GM06990 (cell line): ENCODE measurements around the gene ATP2C2.
"Not testable (repeated sequence)": the region's sequence is repeated elsewhere in the genome, so short reads cannot be mapped to it uniquely, and the experiment has no call there.

Source experiments
- DNase-seq: peaks from one replicate; pipeline ENCODE4 v3.0.0-alpha.2; 2011; ENCODE audit not compliant: insufficient read length; ENCODE audit errors: extremely low read depth
- H3K27me3 ChIP-seq: replicated peaks from 2 replicates; pipeline ENCODE4 v1.6.0; 2011; ENCODE audit warnings: low read length; ENCODE audit not compliant: control insufficient read depth, insufficient read depth
- H3K36me3 ChIP-seq: 2 replicates; pipeline ENCODE4 v1.5.1; 2011; ENCODE audit warnings: low read length; ENCODE audit not compliant: control insufficient read depth, insufficient read depth
- H3K4me3 ChIP-seq: replicated peaks from 2 replicates; pipeline ENCODE4 v1.5.1; 2011; ENCODE audit warnings: low read depth, mild to moderate bottlenecking, control low read depth, low read length
- CTCF ChIP-seq: IDR thresholded peaks from 2 replicates; pipeline ENCODE4 v1.5.1; 2011; ENCODE audit warnings: low read length, control low read depth, mild to moderate bottlenecking, inconsistent platforms; ENCODE audit not compliant: insufficient read depth, poor library complexity, severe bottlenecking

Gene ATP2C2

GRCh38 chr16:84416407-84417321 is 48.3 kb downstream of the ATP2C2 start:
- no peak for TF ChIP-seq CTCF
- Histone ChIP-seq H3K27me3 (no peaks in the 10 kb centered on the region; the same call in 1 of the 2 replicates), H3K4me3 (no peak overlapping the region), H3K36me3 (no peaks in the 10 kb centered on the region)
- DNase-seq: no peak

GRCh38 chr16:84418056-84418849 is 49.9 kb downstream of the ATP2C2 start:
- Histone ChIP-seq H3K4me3 (no peak overlapping the region), H3K27me3 (no peaks in the 10 kb centered on the region; the same call in 1 of the 2 replicates), H3K36me3 (no peaks in the 10 kb centered on the region)
- DNase-seq: no peak
- no peak for TF ChIP-seq CTCF

GRCh38 chr16:84419730-84420129 is 51.4 kb downstream of the ATP2C2 start:
- no peak for TF ChIP-seq CTCF
- no peak for DNase-seq
- Histone ChIP-seq H3K4me3 (no peak overlapping the region), H3K36me3 (no peaks in the 10 kb centered on the region), H3K27me3 (no peaks in the 10 kb centered on the region; the same call in 1 of the 2 replicates)

GRCh38 chr16:84420556-84420955 is 52.2 kb downstream of the ATP2C2 start:
- H3K36me3 ChIP-seq, H3K4me3 ChIP-seq, H3K27me3 ChIP-seq, DNase-seq: not testable (repeated sequence)

GRCh38 chr16:84421081-84421937 is 53.0 kb downstream of the ATP2C2 start:
- DNase-seq: no peak
- Histone ChIP-seq H3K27me3 (no peaks in the 10 kb centered on the region; the same call in 1 of the 2 replicates), H3K4me3 (no peak overlapping the region), H3K36me3 (no peaks in the 10 kb centered on the region)
- no peak for TF ChIP-seq CTCF

- Histone ChIP-seq H3K4me3 (no peak overlapping the region), H3K27me3 (no peaks in the 10 kb centered on the region), H3K36me3 (no peaks in the 10 kb centered on the region)
- DNase-seq: no peak
- no peak for TF ChIP-seq CTCF
These were observed 53.5 kb downstream of the ATP2C2 start for GRCh38 chr16:84421938-84422220.
